DMS153 (cell line): ENCODE results near the gene VPS41.
A peak's percentile ranks its signal among the peaks of the same experiment; 100 is the strongest.

ENCODE experiments used
- DNase-seq: peaks from one replicate; lab custom pipeline; 2025; lab: John Stamatoyannopoulos, UW

VPS41 gene

GRCh38 chr7:38905056-38905759 lies 3.8 kb downstream of the VPS41 start:
- no peak for DNase-seq

- DNase-seq, result no peak
These were observed 5.9 kb downstream of the VPS41 start for GRCh38 chr7:38903057-38903456.

- DNase-seq, result no peak
These were observed 6.5 kb downstream of the VPS41 start for GRCh38 chr7:38902449-38902848.

GRCh38 chr7:38893061-38893460 lies 15.9 kb downstream of the VPS41 start:
- DNase-seq, result no peak

- no peak for DNase-seq
These were observed 18.4 kb downstream of the VPS41 start for GRCh38 chr7:38890597-38890996.

GRCh38 chr7:38889872-38890432 lies 19.0 kb downstream of the VPS41 start:
- no peak for DNase-seq

GRCh38 chr7:38889079-38889478 lies 19.9 kb downstream of the VPS41 start:
- no peak for DNase-seq

GRCh38 chr7:38886265-38886664 lies 22.7 kb downstream of the VPS41 start:
- DNase-seq, result no peak

GRCh38 chr7:38883706-38884105 lies 25.3 kb downstream of the VPS41 start:
- DNase-seq, result no peak

- DNase-seq, result no peak
These were observed 26.9 kb downstream of the VPS41 start for GRCh38 chr7:38881947-38882684.

- DNase-seq, result no peak
These were observed 28.0 kb downstream of the VPS41 start for GRCh38 chr7:38881015-38881414.

- no peak for DNase-seq
These were observed 28.5 kb downstream of the VPS41 start for GRCh38 chr7:38880454-38880853.

- DNase-seq, result no peak
These were observed 29.0 kb downstream of the VPS41 start for GRCh38 chr7:38880035-38880434.

- DNase-seq, result no peak
These were observed 30.1 kb downstream of the VPS41 start for GRCh38 chr7:38878694-38879457.

GRCh38 chr7:38873433-38873832 lies 35.6 kb downstream of the VPS41 start:
- no peak for DNase-seq

GRCh38 chr7:38872202-38872601 lies 36.8 kb downstream of the VPS41 start:
- no peak for DNase-seq

- no peak for DNase-seq
These were observed 38.8 kb downstream of the VPS41 start for GRCh38 chr7:38870147-38870546.

- DNase-seq, result peak; percentile 92
These were observed 45.2 kb downstream of the VPS41 start for GRCh38 chr7:38863601-38864291.

- DNase-seq, result peak; percentile 13
These were observed 46.3 kb downstream of the VPS41 start for GRCh38 chr7:38862666-38863065.

GRCh38 chr7:38858259-38858884 lies 50.6 kb downstream of the VPS41 start:
- DNase-seq, result peak; percentile 70

- DNase-seq, result no peak
These were observed 53.1 kb downstream of the VPS41 start for GRCh38 chr7:38855867-38856266.
